HepG2 (cell line): ENCODE results near the gene NPB. TPM values are rescaled to one million over a fixed set of nuclear protein-coding genes. Genes with fewer than 3 reads are reported as not detected.
A peak's percentile ranks its signal among the peaks of the same experiment; 100 is the strongest.

Experiments
- CEBPZ ChIP-seq: IDR thresholded peaks from 2 replicates; pipeline ENCODE4 v1.6.1; 2012; ENCODE audit warnings: low read length, improper control_type of control experiment
- CENPX ChIP-seq: sonication (generic); formaldehyde crosslinking; IDR thresholded peaks from 2 replicates; pipeline ENCODE4 v1.9.0; 2021; ENCODE audit warnings: mild to moderate bottlenecking, missing genetic modification reagents, moderate library complexity
- DBP ChIP-seq: sonication (generic); formaldehyde crosslinking; IDR thresholded peaks from 2 replicates; pipeline ENCODE4 v1.4.0; 2020; ENCODE audit warnings: missing genetic modification reagents; ENCODE audit errors: not compliant biosample characterization
- HDAC1 ChIP-seq: sonication (generic); formaldehyde crosslinking; IDR thresholded peaks from 2 replicates; pipeline ENCODE4 v1.5.1; 2020; ENCODE audit warnings: mild to moderate bottlenecking, missing genetic modification reagents
- IRF1 ChIP-seq: sonication (generic); formaldehyde crosslinking; IDR thresholded peaks from 2 replicates; pipeline ENCODE4 v1.4.0; 2020; ENCODE audit warnings: low read depth, mild to moderate bottlenecking, missing genetic modification reagents
- MAFK ChIP-seq, 2 experiments: IDR thresholded peaks in 1 of 2; conservative IDR thresholded peaks in 1 of 2; 2 replicates each; pipeline ENCODE4 v1.6.1; 2011; ENCODE audit warnings: improper control_type of control experiment in 2 of 2, low read length in 2 of 2
- NRL ChIP-seq: sonication (generic); formaldehyde crosslinking; IDR thresholded peaks from 2 replicates; pipeline ENCODE4 v1.5.0; 2020; ENCODE audit warnings: missing genetic modification reagents, mild to moderate bottlenecking, moderate library complexity, borderline replicate concordance
- PAWR ChIP-seq: sonication (generic); formaldehyde crosslinking; IDR thresholded peaks from 2 replicates; pipeline ENCODE4 v1.4.0; 2020; ENCODE audit warnings: missing genetic modification reagents, mild to moderate bottlenecking, borderline replicate concordance
- RFXAP ChIP-seq: sonication (generic); formaldehyde crosslinking; IDR thresholded peaks from 2 replicates; pipeline ENCODE4 v1.4.0; 2020; ENCODE audit warnings: missing genetic modification reagents, borderline replicate concordance
- SSRP1 ChIP-seq: IDR thresholded peaks from 2 replicates; pipeline ENCODE4 v1.6.1; 2016; ENCODE audit warnings: control low read depth
- TCF7L2 ChIP-seq: IDR thresholded peaks from 2 replicates; pipeline ENCODE4 v1.6.1; 2011; ENCODE audit warnings: mild to moderate bottlenecking, low read depth, low read length, moderate library complexity
- TOPORS ChIP-seq: sonication (generic); formaldehyde crosslinking; IDR thresholded peaks from 2 replicates; pipeline ENCODE4 v1.8.0; 2023; ENCODE audit warnings: mild to moderate bottlenecking, missing genetic modification reagents
- TRAFD1 ChIP-seq: sonication (generic); formaldehyde crosslinking; IDR thresholded peaks from 2 replicates; pipeline ENCODE4 v1.5.1; 2020; ENCODE audit warnings: missing genetic modification reagents, mild to moderate bottlenecking, borderline replicate concordance
- YEATS4 ChIP-seq: sonication (generic); formaldehyde crosslinking; IDR thresholded peaks from 2 replicates; pipeline ENCODE4 v1.4.0; 2020; ENCODE audit warnings: missing genetic modification reagents, borderline replicate concordance
- ZBTB38 ChIP-seq: sonication (generic); formaldehyde crosslinking; IDR thresholded peaks from 2 replicates; pipeline ENCODE4 v1.5.1; 2020; ENCODE audit warnings: mild to moderate bottlenecking, missing genetic modification reagents
- ZFX ChIP-seq: sonication (generic); formaldehyde crosslinking; IDR thresholded peaks from 2 replicates; pipeline ENCODE4 v1.4.0; 2020; ENCODE audit warnings: mild to moderate bottlenecking, low read depth, missing genetic modification reagents, moderate library complexity
- ZNF205 ChIP-seq: IDR thresholded peaks from 2 replicates; pipeline ENCODE4 v1.6.1; 2018; ENCODE audit warnings: missing biosample characterization, missing genetic modification reagents
- ZNF232 ChIP-seq: sonication (generic); formaldehyde crosslinking; IDR thresholded peaks from 2 replicates; pipeline ENCODE4 v1.4.0; 2020; ENCODE audit warnings: missing genetic modification reagents, borderline replicate concordance
- ZNF326 ChIP-seq: sonication (generic); formaldehyde crosslinking; IDR thresholded peaks from 2 replicates; pipeline ENCODE4 v1.4.0; 2020; ENCODE audit warnings: missing genetic modification reagents, borderline replicate concordance
- ZNF747 ChIP-seq: sonication (generic); formaldehyde crosslinking; IDR thresholded peaks from 2 replicates; pipeline ENCODE4 v1.8.1; 2023; ENCODE audit warnings: missing genetic modification reagents, mild to moderate bottlenecking, borderline replicate concordance
- ZSCAN9 ChIP-seq: IDR thresholded peaks from 2 replicates; pipeline ENCODE4 v1.6.1; 2016; ENCODE audit warnings: borderline replicate concordance
- polyA plus RNA-seq, 8 experiments: library from polyadenylated mRNA; depleted of rRNA in 3 of 8; stranded (reverse) in 7 of 8; unstranded in 1 of 8; fragments of >200 nt; fragmentation: Illumina TruSeq in 4 of 8; extraction: Trizol in 4 of 8; gene quantifications; 2 replicates each; pipeline versions ENCODE4 v1.2.1 to v1.2.3, GENCODE V29; 2011 to 2016; ENCODE audit warnings: low read depth in 4 of 8, missing spikeins in 1 of 8, mixed read lengths in 1 of 8; ENCODE audit not compliant: insufficient read depth in 1 of 8
- total RNA-seq, 5 experiments: library from RNA; depleted of rRNA; stranded (reverse); fragments of >200 nt; fragmentation: Illumina TruSeq; extraction: Trizol; gene quantifications; 2 replicates each; pipeline ENCODE4 v1.2.3, GENCODE V29; 2016; ENCODE audit warnings: low read depth in 1 of 5

NPB gene
- total and polyA plus RNA-seq, 2 of the 13 experiments (the other 11 are each of a cell fraction or from before 2014, with no cell fraction given) = 0.11 to 0.93 TPM

GRCh38 chr17:81902653-81903414 lies 796 bp downstream of the NPB start (continued):
- no peak for TF ChIP-seq PAWR (CRISPR knock-in tag)
- TF ChIP-seq ZSCAN9 (CRISPR knock-in tag) = no peak
- peak; percentile 32; the same call in 1 of the 2 replicates for TF ChIP-seq ZNF747 (CRISPR knock-in tag)
- TF ChIP-seq DBP (CRISPR knock-in tag) = no peak
- no peak for TF ChIP-seq MAFK (conservative IDR thresholded peaks at IDR 0.05 in 1 of 2, IDR thresholded peaks at IDR 0.05 in 1 of 2; ENCODE audit: low read length in 2 of 2)
- TF ChIP-seq RFXAP (CRISPR knock-in tag) = 0 out of 2 replicates have a peak, but pooled peaks have one; percentile 18
- 0 out of 2 replicates have a peak, but pooled peaks have one; percentile 38 for TF ChIP-seq NRL (CRISPR knock-in tag)
- 0 out of 2 replicates have a peak, but pooled peaks have one; percentile 16 for TF ChIP-seq HDAC1 (CRISPR knock-in tag)
- peak; percentile 81 for TF ChIP-seq ZBTB38 (CRISPR knock-in tag)
- TF ChIP-seq SSRP1 (CRISPR knock-in tag) = peak; percentile 63; the same call in 1 of the 2 replicates
- TF ChIP-seq ZFX (CRISPR knock-in tag) = peak; percentile 53
- TF ChIP-seq ZNF232 (CRISPR knock-in tag) = no peak
- TF ChIP-seq ZNF205 (CRISPR knock-in tag) = 0 out of 2 replicates have a peak, but pooled peaks have one; percentile 28
- TF ChIP-seq TCF7L2 = no peak
- TF ChIP-seq TOPORS (CRISPR knock-in tag) = no peak
- peak; percentile 98; the same call in 1 of the 2 replicates for TF ChIP-seq ZNF326
- TF ChIP-seq YEATS4 = no peak
- no peak for TF ChIP-seq CENPX (CRISPR knock-in tag)
- no peak for TF ChIP-seq CEBPZ
- no peak for TF ChIP-seq TRAFD1 (CRISPR knock-in tag)
- TF ChIP-seq IRF1 = peak; percentile 20; the same call in 1 of the 2 replicates
